ENCODE measurements around the gene CBX3. TPM values are rescaled to one million over a fixed set of nuclear protein-coding genes. Genes with fewer than 3 reads are reported as not detected.
A peak's percentile ranks its signal among the peaks of the same experiment; 100 is the strongest.

Gene CBX3
- total and polyA plus RNA-seq, 2 of the 13 experiments (the other 11 are each of a cell fraction or from before 2014, with no cell fraction given): 53.9 to 249 TPM

DNA sequence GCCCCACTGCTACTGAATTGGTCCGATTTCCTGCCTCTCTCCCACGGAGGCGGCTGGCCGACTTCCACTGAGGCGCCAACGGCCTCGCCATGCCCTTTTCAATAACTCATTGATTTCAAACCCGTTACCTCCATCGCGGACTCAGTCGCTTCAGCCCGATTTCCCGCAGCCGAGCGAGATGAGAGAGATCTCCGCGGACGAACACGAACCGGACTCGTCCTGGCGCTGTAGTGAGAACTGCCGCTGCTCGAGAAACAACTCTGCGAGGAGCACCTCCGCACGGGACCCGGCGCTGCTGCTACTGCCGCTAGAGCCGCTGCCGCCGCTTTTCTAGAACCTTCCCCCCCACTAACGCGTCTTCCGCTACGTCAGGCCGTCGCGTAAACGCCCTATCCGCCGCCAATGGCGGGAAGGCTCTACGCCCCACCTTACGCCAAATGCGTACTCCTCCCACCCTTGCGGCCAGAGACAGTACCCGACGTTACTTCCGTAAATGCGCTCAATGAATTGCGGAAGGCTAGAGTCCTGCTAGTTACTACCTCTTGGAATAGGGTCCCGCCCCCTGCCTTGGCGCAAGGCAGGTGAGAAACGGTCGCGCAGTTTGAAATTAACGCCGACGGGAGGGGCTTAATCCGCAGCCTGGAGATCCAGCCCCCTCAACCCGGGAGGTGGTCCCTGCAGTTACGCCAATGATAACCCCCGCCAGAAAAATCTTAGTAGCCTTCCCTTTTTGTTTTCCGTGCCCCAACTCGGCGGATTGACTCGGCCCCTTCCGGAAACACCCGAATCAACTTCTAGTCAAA lies 900 bp upstream of the CBX3 start, which contains the start of gene HNRNPA2B1 (continued):
- TF ChIP-seq ATF4 (CRISPR knock-in tag; IDR thresholded peaks at IDR 0.05): peak in 1 of 2 experiments; percentile 50; a peak in 2 of 4 replicates
- no peak; the same call in 1 of the 2 replicates for TF ChIP-seq ETV6 (CRISPR knock-in tag; conservative IDR thresholded peaks at IDR 0.05)
- no peak for TF ChIP-seq ZNF839 (CRISPR knock-in tag; IDR thresholded peaks at IDR 0.05; ENCODE audit: borderline replicate concordance)
- TF ChIP-seq KDM6A (CRISPR knock-in tag; IDR thresholded peaks at IDR 0.05; ENCODE audit: low read depth): 0 out of 2 replicates have a peak, but pooled peaks have one; percentile 22
- no peak for TF ChIP-seq MZF1 (CRISPR knock-in tag; IDR thresholded peaks at IDR 0.05; ENCODE audit: borderline replicate concordance)
- TF ChIP-seq RXRA (CRISPR knock-in tag; IDR thresholded peaks at IDR 0.05): peak; percentile 16; the same call in 1 of the 2 replicates
- TF ChIP-seq CEBPB (IDR thresholded peaks at IDR 0.05; ENCODE audit: borderline replicate concordance, low read depth, low read length): no peak
- TF ChIP-seq, protein P1, sequence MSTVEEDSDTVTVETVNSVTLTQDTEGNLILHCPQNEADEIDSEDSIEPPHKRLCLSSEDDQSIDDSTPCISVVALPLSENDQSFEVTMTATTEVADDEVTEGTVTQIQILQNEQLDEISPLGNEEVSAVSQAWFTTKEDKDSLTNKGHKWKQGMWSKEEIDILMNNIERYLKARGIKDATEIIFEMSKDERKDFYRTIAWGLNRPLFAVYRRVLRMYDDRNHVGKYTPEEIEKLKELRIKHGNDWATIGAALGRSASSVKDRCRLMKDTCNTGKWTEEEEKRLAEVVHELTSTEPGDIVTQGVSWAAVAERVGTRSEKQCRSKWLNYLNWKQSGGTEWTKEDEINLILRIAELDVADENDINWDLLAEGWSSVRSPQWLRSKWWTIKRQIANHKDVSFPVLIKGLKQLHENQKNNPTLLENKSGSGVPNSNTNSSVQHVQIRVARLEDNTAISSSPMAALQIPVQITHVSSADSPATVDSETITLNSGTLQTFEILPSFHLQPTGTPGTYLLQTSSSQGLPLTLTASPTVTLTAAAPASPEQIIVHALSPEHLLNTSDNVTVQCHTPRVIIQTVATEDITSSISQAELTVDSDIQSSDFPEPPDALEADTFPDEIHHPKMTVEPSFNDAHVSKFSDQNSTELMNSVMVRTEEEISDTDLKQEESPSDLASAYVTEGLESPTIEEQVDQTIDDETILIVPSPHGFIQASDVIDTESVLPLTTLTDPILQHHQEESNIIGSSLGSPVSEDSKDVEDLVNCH (CRISPR knock-in tag; IDR thresholded peaks at IDR 0.05): no peak
- no peak for TF ChIP-seq MBNL3 (CRISPR knock-in tag; conservative IDR thresholded peaks at IDR 0.05)
- peak; percentile 79 for TF ChIP-seq THAP11 (CRISPR knock-in tag; IDR thresholded peaks at IDR 0.05)
- no peak for TF ChIP-seq ZNF441 (CRISPR knock-in tag; IDR thresholded peaks at IDR 0.05; ENCODE audit: borderline replicate concordance)
- no peak; the same call in 1 of the 2 replicates for TF ChIP-seq ZNF784 (CRISPR knock-in tag; IDR thresholded peaks at IDR 0.05; ENCODE audit: borderline replicate concordance)
- peak; percentile 79 for TF ChIP-seq MED1 (CRISPR knock-in tag; IDR thresholded peaks at IDR 0.05)
- TF ChIP-seq EHMT2 (IDR thresholded peaks at IDR 0.05; ENCODE audit: borderline replicate concordance, low read depth, low read length): no peak
- TF ChIP-seq ZNF383 (CRISPR knock-in tag; IDR thresholded peaks at IDR 0.05; ENCODE audit: borderline replicate concordance): no peak
- peak; percentile 50; the same call in 1 of the 2 replicates for TF ChIP-seq PHF20 (CRISPR knock-in tag; IDR thresholded peaks at IDR 0.05)
- TF ChIP-seq KAT8 (CRISPR knock-in tag; IDR thresholded peaks at IDR 0.05): peak; percentile 62
- TF ChIP-seq ZMYM4 (CRISPR knock-in tag; IDR thresholded peaks at IDR 0.05): peak; percentile 76; the same call in 1 of the 2 replicates
- TF ChIP-seq SP5 (CRISPR knock-in tag; IDR thresholded peaks at IDR 0.05; ENCODE audit: borderline replicate concordance, low read depth): peak; percentile 89
- TF ChIP-seq ZNF382 (CRISPR knock-in tag; IDR thresholded peaks at IDR 0.05; ENCODE audit: borderline replicate concordance): no peak
- TF ChIP-seq ZNF512 (CRISPR knock-in tag; IDR thresholded peaks at IDR 0.05): no peak
- peak; percentile 83 for TF ChIP-seq ZEB1 (IDR thresholded peaks at IDR 0.05; ENCODE audit: insufficient replicate concordance, low read depth)
- no peak for TF ChIP-seq ZNF180 (CRISPR knock-in tag; IDR thresholded peaks at IDR 0.05; ENCODE audit: borderline replicate concordance, low read depth)
- TF ChIP-seq ZNF546 (CRISPR knock-in tag; conservative IDR thresholded peaks at IDR 0.05): peak; percentile 71; the same call in 1 of the 2 replicates

All from HepG2 (cell line).